Stomach (tissue), 9 donors: ENCODE results near the gene WDR18. TPM values are rescaled to one million over a fixed set of nuclear protein-coding genes. Genes with fewer than 3 reads are reported as not detected.

ENCODE experiments used
- DNase-seq, 2 donors: peaks; one replicate each; pipeline versions ENCODE4 v3.0.0 to v3.0.0-alpha.2; 2013 to 2019
- H3K27ac ChIP-seq, 5 donors: fragments of 200-600 bp in 4 of 5; sonication (generic) in 4 of 5; one replicate each; pipeline ENCODE4 v1.5.1; 2013 to 2019; ENCODE audit warnings: mild to moderate bottlenecking in 1 of 5, moderate library complexity in 1 of 5
- H3K27me3 ChIP-seq, 3 donors: fragments of 200-600 bp; sonication (generic); one replicate each; pipeline ENCODE4 v1.5.1; 2017 to 2019; ENCODE audit warnings: mixed run types in 1 of 3
- H3K36me3 ChIP-seq, 4 donors: fragments of 200-600 bp; sonication (generic); 1 replicate in 3 of 4; 2 replicates in 1 of 4; pipeline ENCODE4 v1.5.1; 2016 to 2019
- H3K4me1 ChIP-seq, 4 donors: fragments of 200-600 bp; sonication (generic); one replicate each; pipeline ENCODE4 v1.5.1; 2016 to 2019
- H3K4me3 ChIP-seq, 4 donors: fragments of 200-600 bp; sonication (generic) in 3 of 4; one replicate each; pipeline ENCODE4 v1.5.1; 2016 to 2019; ENCODE audit warnings: mild to moderate bottlenecking in 1 of 4
- H3K9me3 ChIP-seq, 4 donors: fragments of 200-600 bp; sonication (generic); one replicate each; pipeline ENCODE4 v1.5.1; 2016 to 2019
- EP300 ChIP-seq: sonication (generic); formaldehyde crosslinking; IDR thresholded peaks from one replicate; pipeline ENCODE4 v1.6.1; 2017; ENCODE audit warnings: antibody characterized with exemption
- POLR2A ChIP-seq, 4 donors: fragments of 450-650 bp; IDR thresholded peaks; one replicate each; pipeline ENCODE4 v1.6.1; 2016; ENCODE audit warnings: antibody characterized with exemption in 4 of 4, control low read depth in 2 of 4, mild to moderate bottlenecking in 1 of 4, moderate library complexity in 1 of 4
- POLR2AphosphoS5 ChIP-seq, 3 donors: sonication (generic); formaldehyde crosslinking; IDR thresholded peaks; one replicate each; pipeline ENCODE4 v1.6.1; 2016; ENCODE audit warnings: antibody characterized with exemption in 3 of 3
- WGBS, 5 donors: extraction: QIAGEN DNeasy Blood & Tissue Kit in 3 of 5; methylation state at CpG; one replicate each; pipeline versions ENCODE4 v1.1.5 to v1.1.7; 2013 to 2018; 5-methylcytosine and 5-hydroxymethylcytosine counted together
- intact Hi-C: fragments of 100-400 bp; cut with DNase I; formaldehyde crosslinking; loops from one replicate; pipeline ENCODE4 v1.15.1; 2023; ENCODE audit warnings: low total_unique reads
- polyA plus RNA-seq, 3 donors: library from polyadenylated mRNA; stranded (reverse); fragments of 200-250 nt; gene quantifications; one replicate each; pipeline ENCODE4 v1.2.3, GENCODE V29; 2013
- small RNA-seq, 4 donors: library from RNA; depleted of rRNA; stranded (forward); fragments of <200 nt; gene quantifications; one replicate each; pipeline ENCODE3, GENCODE V24; 2016
- total RNA-seq, 5 donors: library from RNA; depleted of rRNA; stranded (reverse); fragments of >200 nt; gene quantifications; one replicate each; pipeline versions ENCODE4 v1.1.0 to v1.2.3, GENCODE V29; 2014 to 2016
- TF ChIP-seq, protein P1 (sequence below), 7 experiments: fragments of 450-650 bp in 4 of 7; fragments of 200-600 bp in 3 of 7; sonication (generic) in 3 of 7; IDR thresholded peaks; one replicate each; pipeline ENCODE4 v1.5.1; 2016 to 2019; ENCODE audit warnings: antibody characterized with exemption in 7 of 7, control low read depth in 2 of 7, mild to moderate bottlenecking in 1 of 7
- donor health status: healthy with polysubstance abuse.
- donor health status: Bipolar disorder and iron deficiency.
- donor health status: healthy.

The WDR18 gene
- total and polyA plus RNA-seq, 8 donors: 19.1 to 410 (median 60.6) TPM

DNA sequence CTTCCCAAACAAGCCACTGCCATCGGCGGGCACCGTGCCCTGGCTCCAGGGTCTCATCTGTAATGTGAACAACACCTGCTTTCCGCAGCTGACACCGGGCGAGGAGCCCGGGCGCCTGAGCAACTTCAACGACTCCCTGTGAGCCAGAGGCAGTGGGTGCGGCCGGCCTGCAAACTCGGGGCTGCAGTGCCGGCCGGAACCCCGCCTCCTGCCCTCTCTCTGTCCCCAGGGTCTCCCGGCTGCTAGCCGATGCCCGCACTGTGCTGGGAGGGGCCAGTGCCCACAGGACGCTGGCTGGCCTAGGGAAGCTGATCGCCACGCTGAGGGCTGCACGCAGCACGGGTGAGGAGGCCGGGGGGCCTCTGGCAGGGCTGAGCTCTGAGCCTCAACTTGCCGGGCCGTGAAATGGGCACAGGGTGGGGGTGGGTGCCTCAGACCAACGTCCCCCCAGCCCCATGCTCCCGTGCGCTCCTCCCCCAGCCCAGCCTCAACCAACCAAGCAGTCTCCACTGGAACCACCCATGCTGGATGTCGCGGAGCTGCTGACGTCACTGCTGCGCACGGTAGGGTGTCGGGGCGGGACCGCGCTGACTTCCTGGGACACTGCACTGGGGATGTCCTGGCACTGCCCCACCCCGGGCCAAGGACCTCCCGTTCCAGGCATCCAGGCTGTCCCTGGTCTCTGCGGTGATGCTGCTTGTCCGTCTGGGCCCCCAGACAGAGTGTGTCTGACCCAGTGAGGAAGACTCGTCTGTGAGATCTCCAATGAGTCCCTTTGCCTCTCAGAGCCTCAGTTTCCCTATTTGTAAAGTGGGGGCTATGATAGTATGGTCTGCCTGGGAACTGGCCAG lies 57.9 kb downstream of the WDR18 start:
- TF ChIP-seq, protein P1, sequence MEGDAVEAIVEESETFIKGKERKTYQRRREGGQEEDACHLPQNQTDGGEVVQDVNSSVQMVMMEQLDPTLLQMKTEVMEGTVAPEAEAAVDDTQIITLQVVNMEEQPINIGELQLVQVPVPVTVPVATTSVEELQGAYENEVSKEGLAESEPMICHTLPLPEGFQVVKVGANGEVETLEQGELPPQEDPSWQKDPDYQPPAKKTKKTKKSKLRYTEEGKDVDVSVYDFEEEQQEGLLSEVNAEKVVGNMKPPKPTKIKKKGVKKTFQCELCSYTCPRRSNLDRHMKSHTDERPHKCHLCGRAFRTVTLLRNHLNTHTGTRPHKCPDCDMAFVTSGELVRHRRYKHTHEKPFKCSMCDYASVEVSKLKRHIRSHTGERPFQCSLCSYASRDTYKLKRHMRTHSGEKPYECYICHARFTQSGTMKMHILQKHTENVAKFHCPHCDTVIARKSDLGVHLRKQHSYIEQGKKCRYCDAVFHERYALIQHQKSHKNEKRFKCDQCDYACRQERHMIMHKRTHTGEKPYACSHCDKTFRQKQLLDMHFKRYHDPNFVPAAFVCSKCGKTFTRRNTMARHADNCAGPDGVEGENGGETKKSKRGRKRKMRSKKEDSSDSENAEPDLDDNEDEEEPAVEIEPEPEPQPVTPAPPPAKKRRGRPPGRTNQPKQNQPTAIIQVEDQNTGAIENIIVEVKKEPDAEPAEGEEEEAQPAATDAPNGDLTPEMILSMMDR (IDR thresholded peaks at IDR 0.05): no peak
- TF ChIP-seq POLR2A (IDR thresholded peaks at IDR 0.05) (no peak), POLR2AphosphoS5 (IDR thresholded peaks at IDR 0.05) (no peak), EP300 (no peak)
- H3K27ac ChIP-seq: peak overlapping the region in 1 of 5 donors; percentile 2
- H3K27me3 ChIP-seq: peaks cover 0 to 18% (median 0%) of the 10 kb centered on the region in 3 donors
- peak; percentile 34 to 67 for DNase-seq
- WGBS, 5 donors: 48 to 75% (median 60%) methylated on average over 11 to 43 of the region's 43 CpGs
- H3K36me3 ChIP-seq: peaks cover 7 to 35% (median 8%) of the 10 kb centered on the region in 4 donors
- H3K4me1 ChIP-seq: peaks cover 26 to 60% (median 45%) of the 10 kb centered on the region in 4 donors
- no peak overlapping the region for H3K4me3 ChIP-seq
- H3K9me3 ChIP-seq: no peaks in the 10 kb centered on the region
- intact Hi-C loops: loop anchor here (10.0 kb wide), 1 partner anchor 53 kb away; the partner anchor contains the start of gene POLR2E

DNA sequence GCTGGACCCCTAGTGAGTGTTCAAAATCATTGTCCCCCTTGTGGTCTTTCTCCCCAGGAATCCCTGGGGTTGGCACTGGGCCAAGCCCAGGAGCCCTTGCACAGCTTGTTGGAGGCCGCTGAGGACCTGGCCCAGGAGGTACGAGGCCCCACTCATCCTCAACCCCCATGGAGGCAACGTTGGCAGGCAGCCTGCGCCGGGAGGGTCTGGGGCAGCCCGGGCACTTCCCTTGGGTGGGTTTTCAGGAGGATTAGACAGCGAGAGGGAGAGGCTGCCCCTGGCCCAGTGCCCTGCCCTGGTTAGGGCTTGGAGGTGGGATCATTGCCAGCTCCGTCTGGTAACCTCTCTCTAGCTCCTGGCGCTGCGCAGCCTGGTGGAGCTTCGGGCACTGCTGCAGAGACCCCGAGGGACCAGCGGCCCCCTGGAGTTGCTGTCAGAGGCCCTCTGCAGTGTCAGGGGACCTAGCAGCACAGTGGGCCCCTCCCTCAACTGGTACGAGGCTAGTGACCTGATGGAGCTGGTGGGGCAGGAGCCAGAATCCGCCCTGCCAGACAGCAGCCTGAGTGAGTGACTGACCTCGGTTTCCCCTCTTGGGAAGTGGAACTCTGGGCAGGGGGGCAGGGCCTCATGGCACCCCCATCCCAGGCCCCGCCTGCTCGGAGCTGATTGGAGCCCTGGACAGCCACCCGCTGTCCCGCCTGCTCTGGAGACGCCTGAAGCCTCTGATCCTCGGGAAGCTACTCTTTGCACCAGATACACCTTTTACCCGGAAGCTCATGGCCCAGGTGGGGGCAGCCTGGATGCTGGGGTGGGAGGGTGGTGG lies 58.8 kb downstream of the WDR18 start:
- peaks cover 0 to 31% (median under 1%) of the 10 kb centered on the region in 4 donors for H3K36me3 ChIP-seq
- H3K9me3 ChIP-seq: no peaks in the 10 kb centered on the region
- peaks cover 0 to 18% (median 0%) of the 10 kb centered on the region in 3 donors for H3K27me3 ChIP-seq
- intact Hi-C loops: loop anchor here (10.0 kb wide), 1 partner anchor 52 kb away; the partner anchor contains the start of gene POLR2E
- no peak overlapping the region for H3K4me3 ChIP-seq
- no peak overlapping the region for H3K27ac ChIP-seq
- TF ChIP-seq POLR2A (IDR thresholded peaks at IDR 0.05): no peak
- TF ChIP-seq, protein P1 (IDR thresholded peaks at IDR 0.05): no peak
- TF ChIP-seq POLR2AphosphoS5 (IDR thresholded peaks at IDR 0.05): no peak
- 51 to 62% (median 58%) methylated on average over 14 to 23 of the region's 23 CpGs for WGBS, 5 donors
- DNase-seq: peak in 1 of 2 donors; percentile 51
- H3K4me1 ChIP-seq: peaks cover 26 to 56% (median 46%) of the 10 kb centered on the region in 4 donors

Small RNA genes lying within 50 kb of the gene (small RNA-seq; reads per million reads assigned to genes)
- 0 to 0.10 (median 0) reads per million in 4 donors for gene RNU6-2

Other genes starting within 250 kb of the WDR18 start
- gene MISP, start 233.2 kb upstream of the WDR18 start, total RNA-seq: 100 to 1,000 TPM in 1 of 5 donors, 10 to 100 TPM in 3, 1 to 10 TPM in 1; 5.3 to 149 (median 27.7) TPM
- 10 to 100 TPM in 2 of 3 donors, 1 to 10 TPM in 1; 2.1 to 12.9 (median 12.5) TPM for gene MISP, start 233.2 kb upstream of the WDR18 start, polyA plus RNA-seq
- gene PTBP1, start 186.9 kb upstream of the WDR18 start, total RNA-seq: 100 to 1,000 TPM in 4 of 5 donors, 10 to 100 TPM in 1; 92.9 to 539 (median 173) TPM
- gene PTBP1, start 186.9 kb upstream of the WDR18 start, polyA plus RNA-seq: 10 to 100 TPM; 74.8 to 80.9 (median 74.8) TPM
- gene PLPPR3, start 162.4 kb upstream of the WDR18 start, total RNA-seq: under 1 TPM in 1 of 5 donors, not detected in 4; 0.55 TPM
- gene PLPPR3, start 162.4 kb upstream of the WDR18 start, polyA plus RNA-seq: under 1 TPM in 1 of 3 donors, not detected in 2; 0.46 TPM
- gene AZU1, start 156.5 kb upstream of the WDR18 start, total RNA-seq: under 1 TPM in 1 of 5 donors, not detected in 4; 0.55 TPM
- gene AZU1, start 156.5 kb upstream of the WDR18 start, polyA plus RNA-seq: 1 to 10 TPM in 1 of 3 donors, under 1 TPM in 2; 0.53 to 1.5 (median 1.00) TPM
- gene PRTN3, start 143.3 kb upstream of the WDR18 start, total RNA-seq: 1 to 10 TPM in 1 of 5 donors, not detected in 4; 2.6 TPM
- gene PRTN3, start 143.3 kb upstream of the WDR18 start, polyA plus RNA-seq: under 1 TPM in 1 of 3 donors, not detected in 2; 0.15 TPM
- 10 to 100 TPM in 1 of 5 donors, 1 to 10 TPM in 1, not detected in 3; 2.9 to 10.5 TPM for gene ELANE, start 132.0 kb upstream of the WDR18 start, total RNA-seq
- gene ELANE, start 132.0 kb upstream of the WDR18 start, polyA plus RNA-seq: 1 to 10 TPM in 2 of 3 donors, not detected in 1; 1.1 to 3.4 TPM
- 1,000 to 10,000 TPM in 1 of 5 donors, 100 to 1,000 TPM in 3, 10 to 100 TPM in 1; 36.6 to 1,275 (median 118) TPM for gene CFD, start 124.7 kb upstream of the WDR18 start, total RNA-seq
- gene CFD, start 124.7 kb upstream of the WDR18 start, polyA plus RNA-seq: 100 to 1,000 TPM in 2 of 3 donors, 10 to 100 TPM in 1; 48.7 to 204 (median 140) TPM
- 100 to 1,000 TPM in 2 of 5 donors, 10 to 100 TPM in 3; 16.7 to 126 (median 82.1) TPM for gene MED16, start 91.2 kb upstream of the WDR18 start, total RNA-seq
- gene MED16, start 91.2 kb upstream of the WDR18 start, polyA plus RNA-seq: 10 to 100 TPM; 49.0 to 74.0 (median 54.7) TPM
- gene RNU6-9, start 90.9 kb upstream of the WDR18 start, total RNA-seq: not detected
- gene RNU6-9, start 90.9 kb upstream of the WDR18 start, polyA plus RNA-seq: not detected
- 10 to 100 TPM in 3 of 5 donors, 1 to 10 TPM in 2; 5.8 to 62.0 (median 29.7) TPM for gene R3HDM4, start 71.1 kb upstream of the WDR18 start, total RNA-seq
- 10 to 100 TPM; 47.1 to 63.8 (median 60.0) TPM for gene R3HDM4, start 71.1 kb upstream of the WDR18 start, polyA plus RNA-seq
- gene KISS1R, start 67.0 kb upstream of the WDR18 start, total RNA-seq: not detected
- gene KISS1R, start 67.0 kb upstream of the WDR18 start, polyA plus RNA-seq: not detected
- gene ARID3A, start 58.3 kb upstream of the WDR18 start, total RNA-seq: 10 to 100 TPM in 2 of 5 donors, 1 to 10 TPM in 2, not detected in 1; 1.8 to 23.5 (median 8.6) TPM
- 1 to 10 TPM; 1.1 to 4.3 (median 2.1) TPM for gene ARID3A, start 58.3 kb upstream of the WDR18 start, polyA plus RNA-seq
- not detected for gene GRIN3B, start 16.1 kb downstream of the WDR18 start, total RNA-seq
- gene GRIN3B, start 16.1 kb downstream of the WDR18 start, polyA plus RNA-seq: under 1 TPM in 1 of 3 donors, not detected in 2; 0.03 TPM
- 100 to 1,000 TPM in 4 of 5 donors, 10 to 100 TPM in 1; 59.7 to 536 (median 338) TPM for gene TMEM259, start 36.8 kb downstream of the WDR18 start, total RNA-seq
- 100 to 1,000 TPM in 1 of 3 donors, 10 to 100 TPM in 2; 60.5 to 199 (median 89.2) TPM for gene TMEM259, start 36.8 kb downstream of the WDR18 start, polyA plus RNA-seq
- not detected for gene RNU6-2, start 37.2 kb downstream of the WDR18 start, total RNA-seq
- not detected for gene RNU6-2, start 37.2 kb downstream of the WDR18 start, polyA plus RNA-seq
- 10 to 100 TPM in 4 of 5 donors, 1 to 10 TPM in 1; 7.0 to 98.5 (median 56.4) TPM for gene CNN2, start 42.3 kb downstream of the WDR18 start, total RNA-seq
- 10 to 100 TPM; 85.1 to 93.9 (median 91.8) TPM for gene CNN2, start 42.3 kb downstream of the WDR18 start, polyA plus RNA-seq
- 100 to 1,000 TPM in 1 of 5 donors, 10 to 100 TPM in 3, 1 to 10 TPM in 1; 5.1 to 144 (median 38.8) TPM for gene ABCA7, start 55.8 kb downstream of the WDR18 start, total RNA-seq
- gene ABCA7, start 55.8 kb downstream of the WDR18 start, polyA plus RNA-seq: 10 to 100 TPM; 14.2 to 31.6 (median 22.0) TPM
- 100 to 1,000 TPM in 1 of 5 donors, 10 to 100 TPM in 4; 14.3 to 211 (median 22.3) TPM for gene ARHGAP45, start 82.8 kb downstream of the WDR18 start, total RNA-seq
- gene ARHGAP45, start 82.8 kb downstream of the WDR18 start, polyA plus RNA-seq: 10 to 100 TPM; 12.2 to 15.4 (median 14.0) TPM
- 100 to 1,000 TPM in 1 of 5 donors, 10 to 100 TPM in 4; 24.5 to 361 (median 40.6) TPM for gene POLR2E, start 111.0 kb downstream of the WDR18 start, total RNA-seq
- gene POLR2E, start 111.0 kb downstream of the WDR18 start, polyA plus RNA-seq: 100 to 1,000 TPM; 109 to 128 (median 123) TPM
- 100 to 1,000 TPM in 4 of 5 donors, 10 to 100 TPM in 1; 90.0 to 710 (median 158) TPM for gene GPX4, start 119.6 kb downstream of the WDR18 start, total RNA-seq
- 100 to 1,000 TPM; 433 to 532 (median 509) TPM for gene GPX4, start 119.6 kb downstream of the WDR18 start, polyA plus RNA-seq
- gene SBNO2, start 189.9 kb downstream of the WDR18 start, total RNA-seq: 10 to 100 TPM; 19.3 to 74.7 (median 63.5) TPM
- gene SBNO2, start 189.9 kb downstream of the WDR18 start, polyA plus RNA-seq: 10 to 100 TPM; 16.3 to 36.1 (median 23.6) TPM
- gene STK11, start 221.4 kb downstream of the WDR18 start, total RNA-seq: 100 to 1,000 TPM in 1 of 5 donors, 10 to 100 TPM in 4; 55.1 to 368 (median 82.3) TPM
- 10 to 100 TPM; 43.1 to 65.3 (median 48.8) TPM for gene STK11, start 221.4 kb downstream of the WDR18 start, polyA plus RNA-seq